G401 (cell line): ENCODE measurements around the gene TEX14. TPM values are rescaled to one million over a fixed set of nuclear protein-coding genes. Genes with fewer than 3 reads are reported as not detected.

Source experiments
- DNase-seq: peaks from one replicate; pipeline ENCODE4 v3.0.0-alpha.2; 2015; ENCODE audit warnings: low spot score
- in situ Hi-C: cut with HindIII; loops from 2 replicates; pipeline ENCODE4 v1.10.0; 2016; ENCODE audit warnings: low sequenced_read_pairs, mixed read lengths
- total RNA-seq: library from RNA; depleted of rRNA; stranded (reverse); fragments of >200 nt; shearing (Covaris generic); gene quantifications from 2 replicates; pipeline ENCODE4 v1.2.3, GENCODE V29; 2014; rRNA removed

The TEX14 gene
- total RNA-seq, 1 experiment from 2014 or later = not detected

DNA sequence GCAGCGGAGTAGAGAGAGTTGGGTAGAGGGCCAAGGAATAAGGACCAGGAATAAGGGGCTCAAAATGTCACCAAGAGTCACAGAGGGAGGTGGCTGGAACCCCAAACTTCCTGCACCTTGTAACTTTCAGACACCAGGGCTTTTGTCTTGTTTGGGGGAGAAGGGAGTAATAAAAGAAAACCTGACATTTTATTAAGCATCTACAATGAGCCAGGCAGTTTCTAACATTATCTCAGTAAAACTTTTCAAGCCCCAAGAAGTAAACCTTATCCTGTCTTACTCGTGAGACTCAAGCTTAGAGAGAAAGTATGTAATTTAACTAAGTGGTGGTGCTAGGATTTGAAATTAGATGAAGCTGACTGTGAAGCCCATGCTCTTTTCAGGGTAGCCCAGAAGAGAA is 176.6 kb downstream of the TEX14 start:
- in situ Hi-C loops = no loop called here

DNA sequence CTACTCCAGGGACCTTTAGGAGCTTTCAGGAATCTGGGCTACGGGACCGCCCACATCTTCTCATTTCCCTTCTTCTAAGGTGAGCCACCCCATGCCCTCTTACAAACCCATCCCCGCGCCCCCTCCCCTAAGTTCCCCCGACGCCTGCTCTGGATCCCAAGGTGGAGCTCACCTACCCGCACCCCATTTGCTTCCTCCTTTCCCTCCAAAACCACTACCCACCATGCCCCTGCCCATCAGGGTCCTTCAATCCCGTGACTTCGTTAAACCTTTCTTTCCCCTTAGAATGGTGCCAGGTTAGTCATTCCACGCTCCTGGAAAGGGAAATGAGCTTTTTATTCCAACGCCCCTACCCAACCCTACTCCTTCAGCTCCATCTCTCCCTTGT is 177.1 kb downstream of the TEX14 start:
- in situ Hi-C loops = no loop called here
- DNase-seq = no peak

More for the DNA sequence above, 176.6 kb downstream of the TEX14 start:
- no peak for DNase-seq

DNA sequence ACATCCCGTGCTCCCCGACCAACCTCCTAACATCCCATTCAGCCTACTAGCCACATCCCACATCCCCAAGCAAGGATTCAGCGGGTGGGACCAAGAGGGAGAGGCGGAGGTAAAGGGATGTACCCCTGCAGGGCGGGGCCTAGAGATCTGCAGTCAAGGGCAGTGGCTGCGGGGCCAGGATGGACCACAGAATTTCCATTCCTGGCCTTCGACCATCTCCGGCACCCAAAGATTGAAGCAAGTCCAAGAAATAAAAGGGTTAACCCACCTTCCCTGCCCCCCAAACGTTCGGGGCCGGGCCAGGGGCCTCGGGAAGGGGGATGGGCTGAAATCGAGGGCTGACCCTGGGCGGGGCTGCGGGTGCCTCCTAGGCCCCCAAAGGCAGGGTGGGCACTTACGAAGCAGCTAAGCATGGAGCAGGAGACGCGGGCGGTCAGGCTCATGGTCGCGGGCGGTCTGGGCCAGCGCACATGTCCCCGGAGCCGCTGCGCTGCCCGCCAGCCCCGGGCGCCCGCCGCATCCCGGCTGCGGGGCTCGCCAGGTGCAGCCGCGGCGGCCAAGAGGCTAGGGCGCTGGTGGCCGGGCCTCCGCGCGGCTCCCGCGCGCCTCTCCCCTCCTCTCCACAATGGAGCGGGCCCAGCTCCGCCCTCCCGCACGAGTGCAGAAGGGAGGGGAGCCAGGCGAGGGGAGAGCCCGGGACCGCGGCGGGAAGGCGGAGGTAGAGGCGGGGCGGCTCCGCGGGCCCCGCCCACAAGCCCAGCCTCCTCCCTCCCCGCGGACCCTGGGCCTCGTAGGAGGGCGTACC is 177.7 kb downstream of the TEX14 start, which contains the start of gene MTMR4:
MTMR4 (minus strand) TSS at position 674 of the 805 bp plus-strand sequence; CDS start at position 443, 231 bp downstream.
- peak; percentile 89 for DNase-seq
- in situ Hi-C loops = no loop called here

DNA sequence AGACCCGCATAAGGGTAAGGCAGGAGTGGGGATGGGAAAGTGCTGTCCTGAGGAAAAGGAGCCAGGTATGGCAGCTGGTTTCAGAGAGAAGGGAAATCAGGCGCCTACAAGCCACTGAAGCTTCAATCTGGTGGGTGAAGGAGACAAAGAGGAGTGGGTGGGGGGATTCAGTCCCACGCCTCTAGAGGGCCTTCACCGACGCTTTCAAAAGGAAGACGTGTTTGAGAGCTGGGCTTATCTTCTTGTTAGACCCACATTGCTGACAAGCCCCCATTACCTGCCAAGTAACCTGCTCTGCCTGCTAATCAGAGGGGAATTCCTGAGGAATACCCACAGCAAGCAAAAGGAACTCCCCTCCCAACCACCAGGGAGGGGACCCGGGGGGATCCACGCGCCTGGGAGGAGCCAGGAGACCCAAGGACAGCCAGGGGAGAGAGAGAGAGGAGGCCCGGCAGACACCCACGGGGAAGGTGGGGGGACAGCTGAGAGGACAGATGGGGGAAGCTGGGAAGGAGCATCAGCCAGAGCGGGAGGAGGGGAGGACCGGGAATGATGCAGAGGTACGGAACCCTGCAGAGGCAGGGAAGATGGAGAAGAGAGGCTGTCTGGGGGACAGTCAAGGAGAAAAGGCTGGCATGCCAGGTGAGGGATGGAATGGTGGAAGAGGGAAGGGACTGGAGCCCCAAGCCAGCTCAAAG is 178.4 kb downstream of the TEX14 start:
- in situ Hi-C loops = no loop called here
- DNase-seq = no peak

DNA sequence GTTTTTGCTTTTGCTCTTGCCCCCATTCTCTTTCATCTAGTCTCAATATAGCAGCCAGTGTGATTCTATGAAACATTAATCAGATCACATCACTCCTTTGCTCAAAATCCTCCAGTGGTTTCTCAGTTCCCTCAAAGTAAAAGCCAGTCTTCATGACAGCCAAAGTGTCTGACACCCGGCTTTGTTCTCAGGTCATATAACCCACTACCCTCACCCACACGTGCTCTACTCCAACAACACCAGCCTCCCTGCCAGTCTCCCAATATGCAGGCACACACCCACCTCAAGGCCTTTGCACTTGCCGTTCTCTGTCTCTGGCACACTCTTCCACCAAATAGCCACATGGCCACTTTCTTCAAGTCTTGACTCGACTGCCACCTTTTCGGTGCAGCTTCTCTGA is 181.8 kb downstream of the TEX14 start:
- DNase-seq = no peak
- in situ Hi-C loops = no loop called here

DNA sequence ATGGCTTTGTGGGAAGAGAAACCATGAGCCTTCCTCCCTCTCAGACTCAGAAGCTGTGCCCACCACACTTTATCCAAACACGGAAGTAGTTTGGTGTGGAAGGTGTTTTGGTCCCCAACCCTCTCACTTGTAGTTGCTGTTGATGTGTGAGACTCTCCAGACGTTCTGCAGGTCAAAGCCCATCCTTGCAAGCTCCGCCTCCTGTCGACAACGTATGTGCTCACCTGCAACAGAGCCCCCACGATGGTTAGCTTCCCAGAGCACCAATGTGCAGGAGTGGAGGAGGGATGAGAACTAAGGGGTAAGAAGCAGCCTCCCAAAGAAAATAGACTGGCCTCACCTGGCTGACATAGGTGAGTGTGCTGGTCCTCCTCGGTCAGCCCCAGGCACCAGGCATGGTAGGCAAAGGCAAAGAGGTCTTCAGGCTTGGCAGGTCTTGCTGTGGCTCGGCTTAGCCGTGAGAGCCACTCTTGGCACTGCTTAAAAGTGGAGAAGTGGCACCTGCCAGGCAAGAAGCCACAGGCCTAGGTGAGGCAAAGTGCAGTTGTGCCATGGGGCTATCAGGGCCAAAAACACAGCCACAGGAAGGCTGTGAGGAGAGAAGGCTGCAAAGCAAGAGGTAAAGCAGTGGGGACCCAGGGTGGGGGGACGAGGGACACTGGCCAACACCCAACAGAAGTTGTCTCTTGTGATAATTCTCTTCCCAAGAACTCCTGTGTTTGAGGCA is 183.3 kb downstream of the TEX14 start:
- no peak for DNase-seq
- in situ Hi-C loops = no loop called here

DNA sequence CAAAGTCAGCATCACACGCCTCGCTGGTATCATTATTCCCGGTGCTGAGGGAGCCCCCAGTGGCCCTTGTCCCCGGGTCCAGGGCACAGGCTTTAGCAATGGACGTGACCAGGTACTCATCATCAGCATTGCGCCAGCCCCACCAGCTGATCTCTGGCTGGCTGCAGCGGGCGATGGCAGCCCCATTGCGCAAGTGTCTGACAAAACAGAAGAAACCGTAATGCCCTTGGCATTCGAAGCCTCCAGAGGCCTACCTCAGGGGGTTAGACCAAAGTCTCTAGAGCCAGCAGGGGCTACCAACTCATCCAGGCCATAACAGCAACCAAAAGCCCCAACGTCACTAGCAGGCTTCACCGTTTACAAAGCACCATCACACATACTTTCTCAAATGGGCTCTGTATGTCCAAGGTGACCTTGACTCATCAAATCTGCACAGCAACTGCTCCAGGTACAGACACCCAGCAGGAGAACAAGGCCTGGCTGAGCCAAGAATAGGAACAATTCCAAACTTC is 184.7 kb downstream of the TEX14 start:
- in situ Hi-C loops = no loop called here
- peak; percentile 39 for DNase-seq

Other genes with a start within 250 kb of the TEX14 start
- not detected in 2 replicates for gene HSF5, start 203.6 kb downstream of the TEX14 start, total RNA-seq
- 35.9 and 36.3 TPM in 2 replicates for gene MTMR4, start 177.4 kb downstream of the TEX14 start, total RNA-seq
- 81.2 and 112 TPM in 2 replicates for gene RAD51C, start 557 bp upstream of the TEX14 start, total RNA-seq
- gene PPM1E, start 63.8 kb upstream of the TEX14 start, total RNA-seq = 1.8 and 2.4 TPM in 2 replicates